ENCODE measurements around the gene ADAMTS12. TPM values are rescaled to one million over a fixed set of nuclear protein-coding genes. Genes with fewer than 3 reads are reported as not detected.

The ADAMTS12 gene
- total RNA-seq, 1 experiment from 2014 or later = not detected

GRCh38 chr5:33720176-33720575 lies 171.6 kb downstream of the ADAMTS12 start:
- H3K4me3 ChIP-seq (ENCODE audit: low read length) = no peak overlapping the region

GRCh38 chr5:33719769-33720168 lies 172.0 kb downstream of the ADAMTS12 start:
- H3K9me3 ChIP-seq (ENCODE audit: low read length) = no peaks in the 10 kb centered on the region
- H3K4me1 ChIP-seq (ENCODE audit: low read length) = no peaks in the 10 kb centered on the region
- no peaks in the 10 kb centered on the region for H3K79me2 ChIP-seq (ENCODE audit: low read length)
- H3K9ac ChIP-seq (ENCODE audit: low read length) = no peak overlapping the region
- H3K27me3 ChIP-seq (ENCODE audit: low read length) = no peaks in the 10 kb centered on the region
- no peak overlapping the region for H3K4me3 ChIP-seq (ENCODE audit: low read length)
- no peak for DNase-seq
- no peak overlapping the region for H3K27ac ChIP-seq (ENCODE audit: low read length)
- H2AFZ ChIP-seq (ENCODE audit: low read length) = no peak overlapping the region
- no peaks in the 10 kb centered on the region for H4K20me1 ChIP-seq (ENCODE audit: insufficient read depth, low read depth, low read length)
- 0 out of 2 replicates have a peak, but pooled peaks cover 3% of the 10 kb centered on the region for H3K9me2 ChIP-seq (replicated peaks; ENCODE audit: insufficient read depth, low read length)
- H3K36me3 ChIP-seq (ENCODE audit: insufficient read depth, low read length) = no peaks in the 10 kb centered on the region
- H3K4me2 ChIP-seq (ENCODE audit: low read depth, low read length, poor library complexity, severe bottlenecking) = no peak overlapping the region

More at GRCh38 chr5:33720176-33720575, 171.6 kb downstream of the ADAMTS12 start:
- no peaks in the 10 kb centered on the region for H3K27me3 ChIP-seq (ENCODE audit: low read length)
- no peak overlapping the region for H3K4me2 ChIP-seq (ENCODE audit: low read depth, low read length, poor library complexity, severe bottlenecking)
- H3K9me3 ChIP-seq (ENCODE audit: low read length) = no peaks in the 10 kb centered on the region
- no peak for DNase-seq
- H3K79me2 ChIP-seq (ENCODE audit: low read length) = no peaks in the 10 kb centered on the region
- H4K20me1 ChIP-seq (ENCODE audit: insufficient read depth, low read depth, low read length) = no peaks in the 10 kb centered on the region
- H3K36me3 ChIP-seq (ENCODE audit: insufficient read depth, low read length) = no peaks in the 10 kb centered on the region
- H3K9ac ChIP-seq (ENCODE audit: low read length) = no peak overlapping the region
- H2AFZ ChIP-seq (ENCODE audit: low read length) = no peak overlapping the region
- H3K27ac ChIP-seq (ENCODE audit: low read length) = no peak overlapping the region
- H3K9me2 ChIP-seq (replicated peaks; ENCODE audit: insufficient read depth, low read length) = no peaks in the 10 kb centered on the region
- H3K4me1 ChIP-seq (ENCODE audit: low read length) = no peaks in the 10 kb centered on the region

- H3K9me3 ChIP-seq (ENCODE audit: low read length) = no peaks in the 10 kb centered on the region
- H3K4me1 ChIP-seq (ENCODE audit: low read length) = no peaks in the 10 kb centered on the region
- H3K4me3 ChIP-seq (ENCODE audit: low read length) = no peak overlapping the region
- H2AFZ ChIP-seq (ENCODE audit: low read length) = no peak overlapping the region
- H3K9me2 ChIP-seq (replicated peaks; ENCODE audit: insufficient read depth, low read length) = 0 out of 2 replicates have a peak, but pooled peaks cover 4% of the 10 kb centered on the region
- H3K27ac ChIP-seq (ENCODE audit: low read length) = no peak overlapping the region
- H3K4me2 ChIP-seq (ENCODE audit: low read depth, low read length, poor library complexity, severe bottlenecking) = no peak overlapping the region
- H3K79me2 ChIP-seq (ENCODE audit: low read length) = no peaks in the 10 kb centered on the region
- H3K36me3 ChIP-seq (ENCODE audit: insufficient read depth, low read length) = no peaks in the 10 kb centered on the region
- no peaks in the 10 kb centered on the region for H4K20me1 ChIP-seq (ENCODE audit: insufficient read depth, low read depth, low read length)
- no peak overlapping the region for H3K9ac ChIP-seq (ENCODE audit: low read length)
- no peaks in the 10 kb centered on the region for H3K27me3 ChIP-seq (ENCODE audit: low read length)
- DNase-seq = no peak
Observed at GRCh38 chr5:33715661-33716060, 176.1 kb downstream of the ADAMTS12 start.

- no peaks in the 10 kb centered on the region for H3K79me2 ChIP-seq (ENCODE audit: low read length)
- no peaks in the 10 kb centered on the region for H3K4me1 ChIP-seq (ENCODE audit: low read length)
- no peak overlapping the region for H3K9ac ChIP-seq (ENCODE audit: low read length)
- H2AFZ ChIP-seq (ENCODE audit: low read length) = no peak overlapping the region
- H3K4me2 ChIP-seq (ENCODE audit: low read depth, low read length, poor library complexity, severe bottlenecking) = no peak overlapping the region
- H4K20me1 ChIP-seq (ENCODE audit: insufficient read depth, low read depth, low read length) = no peaks in the 10 kb centered on the region
- DNase-seq = no peak
- no peaks in the 10 kb centered on the region for H3K27me3 ChIP-seq (ENCODE audit: low read length)
- H3K9me2 ChIP-seq (replicated peaks; ENCODE audit: insufficient read depth, low read length) = 0 out of 2 replicates have a peak, but pooled peaks cover 4% of the 10 kb centered on the region
- no peak overlapping the region for H3K27ac ChIP-seq (ENCODE audit: low read length)
- H3K4me3 ChIP-seq (ENCODE audit: low read length) = no peak overlapping the region
- H3K36me3 ChIP-seq (ENCODE audit: insufficient read depth, low read length) = no peaks in the 10 kb centered on the region
- no peaks in the 10 kb centered on the region for H3K9me3 ChIP-seq (ENCODE audit: low read length)
Observed at GRCh38 chr5:33713136-33713765, 178.5 kb downstream of the ADAMTS12 start.

- H3K4me3 ChIP-seq (ENCODE audit: low read length) = no peak overlapping the region
- H4K20me1 ChIP-seq (ENCODE audit: insufficient read depth, low read depth, low read length) = no peaks in the 10 kb centered on the region
- H3K4me1 ChIP-seq (ENCODE audit: low read length) = no peaks in the 10 kb centered on the region
- no peak overlapping the region for H3K9ac ChIP-seq (ENCODE audit: low read length)
- 0 out of 2 replicates have a peak, but pooled peaks cover 4% of the 10 kb centered on the region for H3K9me2 ChIP-seq (replicated peaks; ENCODE audit: insufficient read depth, low read length)
- no peak overlapping the region for H2AFZ ChIP-seq (ENCODE audit: low read length)
- DNase-seq = no peak
- no peaks in the 10 kb centered on the region for H3K9me3 ChIP-seq (ENCODE audit: low read length)
- H3K4me2 ChIP-seq (ENCODE audit: low read depth, low read length, poor library complexity, severe bottlenecking) = no peak overlapping the region
- no peaks in the 10 kb centered on the region for H3K27me3 ChIP-seq (ENCODE audit: low read length)
- no peaks in the 10 kb centered on the region for H3K79me2 ChIP-seq (ENCODE audit: low read length)
- no peak overlapping the region for H3K27ac ChIP-seq (ENCODE audit: low read length)
- no peaks in the 10 kb centered on the region for H3K36me3 ChIP-seq (ENCODE audit: insufficient read depth, low read length)
Observed at GRCh38 chr5:33712664-33713063, 179.1 kb downstream of the ADAMTS12 start.

GRCh38 chr5:33711094-33711679 lies 180.6 kb downstream of the ADAMTS12 start:
- Histone ChIP-seq H3K9ac (ENCODE audit: low read length) (no peak overlapping the region), H3K9me3 (ENCODE audit: low read length) (no peaks in the 10 kb centered on the region), H3K4me1 (ENCODE audit: low read length) (no peaks in the 10 kb centered on the region), H3K79me2 (ENCODE audit: low read length) (no peaks in the 10 kb centered on the region), H3K27me3 (ENCODE audit: low read length) (no peaks in the 10 kb centered on the region), H3K4me3 (ENCODE audit: low read length) (no peak overlapping the region), H4K20me1 (ENCODE audit: insufficient read depth, low read depth, low read length) (no peaks in the 10 kb centered on the region), H3K4me2 (ENCODE audit: low read depth, low read length, poor library complexity, severe bottlenecking) (no peak overlapping the region), H3K27ac (ENCODE audit: low read length) (no peak overlapping the region), H3K36me3 (ENCODE audit: insufficient read depth, low read length) (no peaks in the 10 kb centered on the region), H2AFZ (ENCODE audit: low read length) (no peak overlapping the region), H3K9me2 (replicated peaks; ENCODE audit: insufficient read depth, low read length) (0 out of 2 replicates have a peak, but pooled peaks cover 4% of the 10 kb centered on the region)
- DNase-seq = no peak

- Histone ChIP-seq H3K9me3 (ENCODE audit: low read length) (no peaks in the 10 kb centered on the region), H3K79me2 (ENCODE audit: low read length) (no peaks in the 10 kb centered on the region), H2AFZ (ENCODE audit: low read length) (no peak overlapping the region), H3K4me2 (ENCODE audit: low read depth, low read length, poor library complexity, severe bottlenecking) (no peak overlapping the region), H4K20me1 (ENCODE audit: insufficient read depth, low read depth, low read length) (no peaks in the 10 kb centered on the region), H3K27me3 (ENCODE audit: low read length) (no peaks in the 10 kb centered on the region), H3K4me1 (ENCODE audit: low read length) (no peaks in the 10 kb centered on the region), H3K27ac (ENCODE audit: low read length) (no peak overlapping the region), H3K9me2 (replicated peaks; ENCODE audit: insufficient read depth, low read length) (no peaks in the 10 kb centered on the region), H3K9ac (ENCODE audit: low read length) (no peak overlapping the region), H3K36me3 (ENCODE audit: insufficient read depth, low read length) (no peaks in the 10 kb centered on the region), H3K4me3 (ENCODE audit: low read length) (no peak overlapping the region)
- no peak for DNase-seq
Observed at GRCh38 chr5:33702867-33703266, 188.9 kb downstream of the ADAMTS12 start.

- H3K27me3 ChIP-seq (ENCODE audit: low read length) = no peaks in the 10 kb centered on the region
- H2AFZ ChIP-seq (ENCODE audit: low read length) = no peak overlapping the region
- no peaks in the 10 kb centered on the region for H3K36me3 ChIP-seq (ENCODE audit: insufficient read depth, low read length)
- no peaks in the 10 kb centered on the region for H3K4me1 ChIP-seq (ENCODE audit: low read length)
- no peaks in the 10 kb centered on the region for H4K20me1 ChIP-seq (ENCODE audit: insufficient read depth, low read depth, low read length)
- H3K9me3 ChIP-seq (ENCODE audit: low read length) = no peaks in the 10 kb centered on the region
- no peak overlapping the region for H3K27ac ChIP-seq (ENCODE audit: low read length)
- no peaks in the 10 kb centered on the region for H3K79me2 ChIP-seq (ENCODE audit: low read length)
- no peak overlapping the region for H3K4me2 ChIP-seq (ENCODE audit: low read depth, low read length, poor library complexity, severe bottlenecking)
- no peak for DNase-seq
- H3K4me3 ChIP-seq (ENCODE audit: low read length) = no peak overlapping the region
- no peaks in the 10 kb centered on the region for H3K9me2 ChIP-seq (replicated peaks; ENCODE audit: insufficient read depth, low read length)
- no peak overlapping the region for H3K9ac ChIP-seq (ENCODE audit: low read length)
Observed at GRCh38 chr5:33701951-33702350, 189.8 kb downstream of the ADAMTS12 start.

All from Karpas-422 (cell line).